Gastroesophageal sphincter (tissue), 3 donors: Measurements from ENCODE around the gene MAP1S.

Experiments used
- CTCF ChIP-seq, 4 experiments: fragments of 200-600 bp in 2 of 4; fragments of 450-650 bp in 2 of 4; sonication (generic) in 1 of 4; IDR thresholded peaks; one replicate each; pipeline ENCODE4 v1.5.1; 2017 to 2019; ENCODE audit warnings: antibody characterized with exemption in 4 of 4, mild to moderate bottlenecking in 2 of 4, moderate library complexity in 2 of 4
- EP300 ChIP-seq: sonication (generic); formaldehyde crosslinking; IDR thresholded peaks from one replicate; pipeline ENCODE4 v1.6.1; 2017; ENCODE audit warnings: antibody characterized with exemption, mild to moderate bottlenecking
- POLR2AphosphoS5 ChIP-seq: sonication (generic); formaldehyde crosslinking; IDR thresholded peaks from one replicate; pipeline ENCODE4 v1.6.1; 2017; ENCODE audit warnings: antibody characterized with exemption

- no peak for TF ChIP-seq CTCF (IDR thresholded peaks at IDR 0.05)
- TF ChIP-seq POLR2AphosphoS5 = no peak
- no peak for TF ChIP-seq EP300
Measured at GRCh38 chr19:17770613-17771012, 51.3 kb downstream of the MAP1S start.
